ENCODE data around the gene WDR62.

The WDR62 gene

GRCh38 chr19:36041831-36042230 lies 12.9 kb upstream of the WDR62 start:
- H3K4me3 ChIP-seq (ENCODE audit: low read depth, low read length) = no peak overlapping the region
- TF ChIP-seq CTCF (IDR thresholded peaks at IDR 0.05; ENCODE audit: low read depth, low read length) = no peak

GRCh38 chr19:36043952-36044351 lies 10.7 kb upstream of the WDR62 start:
- no peak overlapping the region for H3K4me3 ChIP-seq (ENCODE audit: low read depth, low read length)
- no peak for TF ChIP-seq CTCF (IDR thresholded peaks at IDR 0.05; ENCODE audit: low read depth, low read length)

- no peak for TF ChIP-seq CTCF (IDR thresholded peaks at IDR 0.05; ENCODE audit: low read depth, low read length)
Observed at GRCh38 chr19:36046443-36047050, 8.2 kb upstream of the WDR62 start.

GRCh38 chr19:36047835-36048234 lies 6.9 kb upstream of the WDR62 start:
- TF ChIP-seq CTCF (IDR thresholded peaks at IDR 0.05; ENCODE audit: low read depth, low read length) = no peak

More at GRCh38 chr19:36046443-36047050, 8.2 kb upstream of the WDR62 start:
- no peak overlapping the region for H3K4me3 ChIP-seq (ENCODE audit: low read depth, low read length)

GRCh38 chr19:36049080-36049698 lies 5.5 kb upstream of the WDR62 start:
- H3K4me3 ChIP-seq (ENCODE audit: low read depth, low read length) = no peak overlapping the region
- no peak for TF ChIP-seq CTCF (IDR thresholded peaks at IDR 0.05; ENCODE audit: low read depth, low read length)

More at GRCh38 chr19:36047835-36048234, 6.9 kb upstream of the WDR62 start:
- no peak overlapping the region for H3K4me3 ChIP-seq (ENCODE audit: low read depth, low read length)

- no peak overlapping the region for H3K4me3 ChIP-seq (ENCODE audit: low read depth, low read length)
- TF ChIP-seq CTCF (IDR thresholded peaks at IDR 0.05; ENCODE audit: low read depth, low read length) = no peak
Observed at GRCh38 chr19:36051236-36051635, 3.5 kb upstream of the WDR62 start.

- no peak overlapping the region for H3K4me3 ChIP-seq (ENCODE audit: low read depth, low read length)
- no peak for TF ChIP-seq CTCF (IDR thresholded peaks at IDR 0.05; ENCODE audit: low read depth, low read length)
Observed at GRCh38 chr19:36051637-36052036, 3.1 kb upstream of the WDR62 start.

Data from WI38 (cell line).